Caco-2 (cell line): Measurements from ENCODE around the gene PAN2. TPM values are rescaled to one million over a fixed set of nuclear protein-coding genes. Genes with fewer than 3 reads are reported as not detected.

Experiments used
- BruUV-seq: library from RNA; stranded (reverse); fragments of 400-500 nt; replicated peaks from 2 replicates; lab custom pipeline; 2021; lab: Mats Ljungman, UMichigan
- CTCF ChIA-PET: fragments of 300-600 bp; sonication (Branson Sonifier 250); formaldehyde crosslinking; loops from one replicate; lab custom pipeline; 2022; ENCODE audit warnings: antibody characterized with exemption; lab: Charles Lee
- POLR2A ChIA-PET: fragments of 300-600 bp; sonication (Branson Sonifier 250); formaldehyde crosslinking; loops from one replicate; lab custom pipeline; 2022; ENCODE audit warnings: antibody characterized with exemption; lab: Charles Lee
- DNase-seq, 2 experiments: peaks; one replicate each; pipeline versions ENCODE4 v3.0.0 to v3.0.0-alpha.2; 2020 to 2022
- H3K27me3 ChIP-seq: replicated peaks from 2 replicates; pipeline ENCODE4 v1.6.0; 2011; ENCODE audit warnings: low read length; ENCODE audit not compliant: control insufficient read depth, insufficient read depth
- H3K36me3 ChIP-seq: 2 replicates; pipeline ENCODE4 v1.5.1; 2011; ENCODE audit warnings: low read length; ENCODE audit not compliant: control insufficient read depth, insufficient read depth
- H3K4me1 ChIP-seq: fragments of 250-450 bp; sonication (Bioruptor Pico); 2 replicates; pipeline ENCODE4 v1.5.1; 2020; ENCODE audit warnings: mild to moderate bottlenecking
- H3K4me3 ChIP-seq: 2 replicates; pipeline ENCODE4 v1.5.1; 2011; ENCODE audit warnings: low read depth, mild to moderate bottlenecking, control low read depth, low read length
- H3K9me3 ChIP-seq: fragments of 250-450 bp; sonication (Bioruptor Pico); 2 replicates; pipeline ENCODE4 v1.5.1; 2020; ENCODE audit warnings: mild to moderate bottlenecking, moderate library complexity
- H3K27ac Mint-ChIP-seq: one replicate; pipeline ENCODE4 v1.8.0; 2022; ENCODE audit warnings: mixed read lengths; ENCODE audit not compliant: unreplicated experiment
- H3K27me3 Mint-ChIP-seq: one replicate; pipeline ENCODE4 v1.8.0; 2022; ENCODE audit warnings: mixed read lengths; ENCODE audit not compliant: insufficient read depth, unreplicated experiment
- H3K36me3 Mint-ChIP-seq: one replicate; pipeline ENCODE4 v1.8.0; 2022; ENCODE audit warnings: mild to moderate bottlenecking, mixed read lengths; ENCODE audit not compliant: insufficient read depth, unreplicated experiment
- H3K4me1 Mint-ChIP-seq: one replicate; pipeline ENCODE4 v1.8.0; 2022; ENCODE audit warnings: low read depth, mixed read lengths; ENCODE audit not compliant: unreplicated experiment
- H3K4me3 Mint-ChIP-seq: one replicate; pipeline ENCODE4 v1.8.0; 2022; ENCODE audit warnings: mild to moderate bottlenecking, moderate library complexity, mixed read lengths; ENCODE audit not compliant: unreplicated experiment
- H3K9me3 Mint-ChIP-seq: one replicate; pipeline ENCODE4 v1.8.0; 2022; ENCODE audit warnings: mixed read lengths; ENCODE audit not compliant: unreplicated experiment
- intact Hi-C: fragments of 100-400 bp; cut with micrococcal nuclease; formaldehyde crosslinking; loops from one replicate; pipeline ENCODE4 v1.10.0; 2022; ENCODE audit not compliant: unreplicated experiment
- total RNA-seq: library from RNA; stranded (reverse); gene quantifications from 2 replicates; pipeline ENCODE4 v1.2.3, GENCODE V29; 2022
- TF ChIP-seq, protein P1 (sequence below), 2 experiments: fragments of 200-600 bp in 1 of 2; IDR thresholded peaks; 1 replicate in 1 of 2; 2 replicates in 1 of 2; pipeline versions ENCODE4 v1.5.1 to v1.8.0; 2011 to 2022; ENCODE audit warnings: antibody characterized with exemption in 1 of 2, control low read depth in 1 of 2, inconsistent platforms in 1 of 2, low read depth in 1 of 2, low read length in 1 of 2, mild to moderate bottlenecking in 1 of 2, moderate library complexity in 1 of 2; ENCODE audit not compliant: insufficient read depth in 1 of 2, severe bottlenecking in 1 of 2, unreplicated experiment in 1 of 2

The PAN2 gene
- total RNA-seq, 1 experiment from 2014 or later, result 30.0 TPM

DNA sequence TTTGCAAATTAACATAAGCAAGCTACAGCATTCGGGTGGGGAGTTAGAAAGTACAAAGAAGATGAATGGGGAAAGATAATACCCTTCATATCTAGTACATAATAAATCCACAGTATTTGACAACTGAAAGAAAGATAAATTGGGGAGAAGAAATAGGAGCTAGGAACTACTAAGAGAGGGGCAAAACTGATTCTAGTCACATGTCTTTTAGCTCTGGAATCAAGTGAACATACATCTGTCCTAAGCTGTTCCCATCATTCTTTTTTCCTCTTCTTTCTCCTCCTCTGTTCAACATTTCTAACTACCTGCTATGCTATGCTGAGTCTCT, 44.2 kb upstream of the PAN2 start:
- ChIA-PET CTCF (interaction anchor here (1.2 to 1.5 kb wide), 3 partner anchors 18 to 86 kb away, joined by 3 to 8 read pairs (median 6); partner anchors contain the start of gene STAT2), POLR2A (interaction anchor here (1.0 kb wide), 1 partner anchor 18 kb away, joined by 6 read pairs; the partner anchor contains the start of gene STAT2)
- Mint-ChIP-seq H3K36me3 (no peaks in the 10 kb centered on the region), H3K4me1 (peaks cover 15% of the 10 kb centered on the region), H3K9me3 (no peaks in the 10 kb centered on the region), H3K27ac (peak overlapping the region; percentile 61), H3K27me3 (no peaks in the 10 kb centered on the region), H3K4me3 (peak overlapping the region; percentile 4)
- Histone ChIP-seq H3K9me3 (peaks cover 3% of the 10 kb centered on the region; the same call in 1 of the 2 replicates), H3K4me1 (peaks cover 25% of the 10 kb centered on the region), H3K27me3 (no peaks in the 10 kb centered on the region), H3K4me3 (no peak overlapping the region), H3K36me3 (no peaks in the 10 kb centered on the region)
- BruUV-seq, result TSS peak; percentile 95
- TF ChIP-seq, protein P1, sequence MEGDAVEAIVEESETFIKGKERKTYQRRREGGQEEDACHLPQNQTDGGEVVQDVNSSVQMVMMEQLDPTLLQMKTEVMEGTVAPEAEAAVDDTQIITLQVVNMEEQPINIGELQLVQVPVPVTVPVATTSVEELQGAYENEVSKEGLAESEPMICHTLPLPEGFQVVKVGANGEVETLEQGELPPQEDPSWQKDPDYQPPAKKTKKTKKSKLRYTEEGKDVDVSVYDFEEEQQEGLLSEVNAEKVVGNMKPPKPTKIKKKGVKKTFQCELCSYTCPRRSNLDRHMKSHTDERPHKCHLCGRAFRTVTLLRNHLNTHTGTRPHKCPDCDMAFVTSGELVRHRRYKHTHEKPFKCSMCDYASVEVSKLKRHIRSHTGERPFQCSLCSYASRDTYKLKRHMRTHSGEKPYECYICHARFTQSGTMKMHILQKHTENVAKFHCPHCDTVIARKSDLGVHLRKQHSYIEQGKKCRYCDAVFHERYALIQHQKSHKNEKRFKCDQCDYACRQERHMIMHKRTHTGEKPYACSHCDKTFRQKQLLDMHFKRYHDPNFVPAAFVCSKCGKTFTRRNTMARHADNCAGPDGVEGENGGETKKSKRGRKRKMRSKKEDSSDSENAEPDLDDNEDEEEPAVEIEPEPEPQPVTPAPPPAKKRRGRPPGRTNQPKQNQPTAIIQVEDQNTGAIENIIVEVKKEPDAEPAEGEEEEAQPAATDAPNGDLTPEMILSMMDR (IDR thresholded peaks at IDR 0.05; ENCODE audit: insufficient read depth in 1 of 2, low read depth in 1 of 2, low read length in 1 of 2, severe bottlenecking in 1 of 2, unreplicated experiment in 1 of 2), result no peak
- no peak for DNase-seq
- intact Hi-C loops, result loop anchor here (1.0 kb wide), 2 partner anchors 18 to 86 kb away; partner anchors contain the start of gene STAT2

DNA sequence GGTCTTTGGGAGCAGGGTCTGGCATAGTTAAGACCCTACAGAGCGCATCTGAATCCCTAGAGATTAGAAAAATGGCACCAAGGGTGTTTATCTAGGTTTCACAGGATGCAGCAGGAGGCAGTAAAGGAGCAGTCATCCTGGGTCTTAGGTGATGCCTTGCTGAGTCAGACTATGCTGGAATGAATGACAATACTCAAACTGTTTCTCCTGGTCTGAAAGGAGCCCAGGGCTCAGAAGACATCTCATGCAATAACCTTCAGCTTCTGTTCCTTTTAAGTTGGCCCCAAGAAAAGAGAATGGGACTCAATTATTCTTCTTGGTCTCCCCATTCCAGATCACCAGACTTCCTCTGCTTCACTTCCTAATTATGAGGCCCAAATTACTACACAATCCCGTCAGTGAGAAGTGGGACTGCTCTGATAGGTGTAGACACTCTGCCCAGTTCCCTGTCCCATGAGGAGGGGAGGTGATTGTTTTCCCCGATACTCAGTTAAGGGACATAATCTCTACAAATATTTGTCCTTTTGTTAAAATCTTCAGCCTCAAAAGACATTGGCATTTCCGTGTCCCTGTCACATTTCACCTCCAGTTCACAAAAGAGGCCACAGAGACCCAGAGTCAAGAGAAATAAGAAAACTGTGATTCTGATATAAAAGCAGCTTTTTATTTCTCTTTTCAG, 43.6 kb upstream of the PAN2 start:
- peak overlapping the region; percentile 4 for H3K4me3 Mint-ChIP-seq
- ChIA-PET CTCF (interaction anchor here (1.2 to 1.5 kb wide), 3 partner anchors 18 to 87 kb away, joined by 3 to 8 read pairs (median 6); partner anchors contain the start of gene STAT2), POLR2A (interaction anchor here (1.0 kb wide), 1 partner anchor 18 kb away, joined by 6 read pairs; the partner anchor contains the start of gene STAT2)
- peak in 1 of 2 experiments; percentile 45 for DNase-seq
- H3K36me3 ChIP-seq, result no peaks in the 10 kb centered on the region
- H3K36me3 Mint-ChIP-seq, result no peaks in the 10 kb centered on the region
- H3K9me3 Mint-ChIP-seq, result no peaks in the 10 kb centered on the region
- no TSS peak for BruUV-seq
- H3K4me1 ChIP-seq, result peaks cover 25% of the 10 kb centered on the region
- peak overlapping the region; percentile 61 for H3K27ac Mint-ChIP-seq
- no peaks in the 10 kb centered on the region for H3K27me3 Mint-ChIP-seq
- TF ChIP-seq, protein P1 (IDR thresholded peaks at IDR 0.05; ENCODE audit: insufficient read depth in 1 of 2, low read depth in 1 of 2, low read length in 1 of 2, severe bottlenecking in 1 of 2, unreplicated experiment in 1 of 2), result no peak
- no peak overlapping the region for H3K4me3 ChIP-seq
- H3K4me1 Mint-ChIP-seq, result peaks cover 15% of the 10 kb centered on the region
- no peaks in the 10 kb centered on the region for H3K27me3 ChIP-seq
- peaks cover 7% of the 10 kb centered on the region; the same call in 1 of the 2 replicates for H3K9me3 ChIP-seq
- intact Hi-C loops, result loop anchor here (1.0 kb wide), 2 partner anchors 17 to 87 kb away; partner anchors contain the start of gene STAT2

- POLR2A ChIA-PET, result interaction anchor here (0.7 to 1.2 kb wide), 2 partner anchors 59 to 60 kb away, joined by 5 to 6 read pairs; partner anchors contain the start of gene CNPY2
- peaks cover 9% of the 10 kb centered on the region; the same call in 1 of the 2 replicates for H3K9me3 ChIP-seq
- no peaks in the 10 kb centered on the region for H3K9me3 Mint-ChIP-seq
- no peak for DNase-seq
- intact Hi-C loops, result no loop called here
- H3K27ac Mint-ChIP-seq, result peak overlapping the region; percentile 61
- H3K27me3 Mint-ChIP-seq, result no peaks in the 10 kb centered on the region
- H3K4me3 Mint-ChIP-seq, result no peak overlapping the region
- no peaks in the 10 kb centered on the region for H3K36me3 Mint-ChIP-seq
- H3K4me1 ChIP-seq, result peaks cover 25% of the 10 kb centered on the region
- no peaks in the 10 kb centered on the region for H3K36me3 ChIP-seq
- CTCF ChIA-PET, result interaction anchor here (1.3 kb wide), 1 partner anchor 88 kb away, joined by 5 read pairs; no protein-coding TSS in a partner anchor
- no peaks in the 10 kb centered on the region for H3K27me3 ChIP-seq
- no peak overlapping the region for H3K4me3 ChIP-seq
- no TSS peak for BruUV-seq
- TF ChIP-seq, protein P1 (IDR thresholded peaks at IDR 0.05; ENCODE audit: insufficient read depth in 1 of 2, low read depth in 1 of 2, low read length in 1 of 2, severe bottlenecking in 1 of 2, unreplicated experiment in 1 of 2), result no peak
- peaks cover 15% of the 10 kb centered on the region for H3K4me1 Mint-ChIP-seq
Observed at GRCh38 chr12:56375598-56376434, 42.0 kb upstream of the PAN2 start.
